AG04449 (cell line): ENCODE results near the gene DNAH14.
"Not testable (repeated sequence)": the region's sequence is repeated elsewhere in the genome, so short reads cannot be mapped to it uniquely, and the experiment has no call there.

Experiments used
- CTCF ChIA-PET: fragments of 350-600 bp; formaldehyde crosslinking; extraction: SDS; loops from one replicate; lab custom pipeline; 2021; ENCODE audit warnings: antibody characterized with exemption; lab: Yijun Ruan, JAX
- POLR2A ChIA-PET: fragments of 400-600, 350-600 bp; formaldehyde crosslinking; extraction: SDS; loops from one replicate; lab custom pipeline; 2020; ENCODE audit warnings: antibody characterized with exemption, inconsistent platforms; lab: Yijun Ruan, JAX
- DNase-seq: peaks from one replicate; pipeline ENCODE4 v3.0.0-alpha.2; 2010; ENCODE audit warnings: low read depth, low spot score
- H3K4me3 ChIP-seq: 2 replicates; pipeline ENCODE4 v1.5.1; 2011; ENCODE audit warnings: low read depth, mild to moderate bottlenecking, control low read depth, low read length
- TF ChIP-seq, protein P1 (sequence below): IDR thresholded peaks from one replicate; pipeline ENCODE4 v1.5.1; 2011; ENCODE audit warnings: mild to moderate bottlenecking, moderate library complexity, low read length, control low read depth, inconsistent platforms; ENCODE audit not compliant: insufficient read depth; ENCODE audit errors: missing control alignments

The DNAH14 gene

GRCh38 chr1:224989615-224990014, 60.1 kb downstream of the DNAH14 start:
- H3K4me3 ChIP-seq = no peak overlapping the region
- CTCF ChIA-PET = no interaction called here
- POLR2A ChIA-PET = no interaction called here
- DNase-seq = no peak
- TF ChIP-seq, protein P1, sequence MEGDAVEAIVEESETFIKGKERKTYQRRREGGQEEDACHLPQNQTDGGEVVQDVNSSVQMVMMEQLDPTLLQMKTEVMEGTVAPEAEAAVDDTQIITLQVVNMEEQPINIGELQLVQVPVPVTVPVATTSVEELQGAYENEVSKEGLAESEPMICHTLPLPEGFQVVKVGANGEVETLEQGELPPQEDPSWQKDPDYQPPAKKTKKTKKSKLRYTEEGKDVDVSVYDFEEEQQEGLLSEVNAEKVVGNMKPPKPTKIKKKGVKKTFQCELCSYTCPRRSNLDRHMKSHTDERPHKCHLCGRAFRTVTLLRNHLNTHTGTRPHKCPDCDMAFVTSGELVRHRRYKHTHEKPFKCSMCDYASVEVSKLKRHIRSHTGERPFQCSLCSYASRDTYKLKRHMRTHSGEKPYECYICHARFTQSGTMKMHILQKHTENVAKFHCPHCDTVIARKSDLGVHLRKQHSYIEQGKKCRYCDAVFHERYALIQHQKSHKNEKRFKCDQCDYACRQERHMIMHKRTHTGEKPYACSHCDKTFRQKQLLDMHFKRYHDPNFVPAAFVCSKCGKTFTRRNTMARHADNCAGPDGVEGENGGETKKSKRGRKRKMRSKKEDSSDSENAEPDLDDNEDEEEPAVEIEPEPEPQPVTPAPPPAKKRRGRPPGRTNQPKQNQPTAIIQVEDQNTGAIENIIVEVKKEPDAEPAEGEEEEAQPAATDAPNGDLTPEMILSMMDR = no peak

DNA sequence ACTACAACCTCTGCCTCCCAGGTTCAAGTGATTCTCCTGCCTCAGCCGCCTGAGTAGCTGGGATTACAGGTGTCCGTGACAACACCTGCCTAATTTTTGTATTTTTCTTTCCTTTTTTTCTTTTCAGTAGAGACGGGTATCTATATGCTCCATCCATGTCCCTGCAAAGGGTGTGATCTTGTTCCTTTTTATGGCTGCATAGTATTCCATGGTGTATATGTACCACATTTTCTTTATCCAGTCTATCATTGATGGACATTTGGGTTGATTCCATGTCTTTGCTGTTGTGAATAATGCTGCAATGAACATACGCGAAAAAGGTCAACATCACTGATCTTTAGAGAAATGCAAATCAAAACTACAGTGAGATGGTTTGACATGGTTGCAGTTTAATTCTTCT, 62.1 kb downstream of the DNAH14 start:
- H3K4me3 ChIP-seq, DNase-seq, CTCF ChIA-PET, POLR2A ChIA-PET: not testable (repeated sequence)

DNA sequence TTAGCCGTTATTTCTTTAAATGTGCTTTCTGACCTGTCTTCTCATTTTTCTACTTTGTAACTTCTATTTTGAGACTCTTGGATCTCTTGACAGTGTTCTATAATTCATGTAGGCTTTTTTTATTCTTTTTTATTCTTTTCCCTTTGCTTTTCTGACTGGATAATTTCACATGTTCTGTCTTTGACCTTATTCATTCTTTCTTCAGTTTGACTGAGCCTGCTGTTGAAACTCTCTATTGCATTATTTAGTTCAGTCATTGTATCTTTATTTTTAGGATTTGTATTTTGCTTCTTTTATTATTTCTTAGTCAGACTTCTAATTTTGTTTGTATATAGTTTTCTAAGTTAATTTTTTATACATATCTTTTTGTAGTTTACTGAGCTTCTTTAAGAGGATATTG, 66.1 kb downstream of the DNAH14 start:
- TF ChIP-seq, protein P1 = no peak
- DNase-seq = no peak
- ChIA-PET CTCF (no interaction called here), POLR2A (no interaction called here)
- H3K4me3 ChIP-seq = no peak overlapping the region

DNA sequence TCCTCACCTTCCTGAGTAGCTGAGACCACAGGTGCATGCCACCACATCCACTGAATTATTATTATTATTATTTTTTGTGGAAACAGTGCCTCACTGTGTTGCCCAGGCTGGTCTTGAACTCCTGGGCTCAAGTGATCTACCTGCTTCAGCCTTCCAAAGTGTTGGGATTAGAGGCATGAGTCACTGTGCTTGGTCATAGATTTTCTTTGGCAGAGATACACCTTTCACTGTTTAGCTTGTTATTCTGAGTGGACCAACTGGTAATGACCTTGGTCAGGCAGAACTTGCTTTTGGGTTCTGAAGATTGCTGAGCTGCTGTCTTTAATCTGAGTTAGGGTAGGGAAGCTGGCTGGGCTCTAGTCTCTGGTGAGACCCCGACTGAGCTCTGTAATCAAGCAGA, 66.8 kb downstream of the DNAH14 start:
- ChIA-PET POLR2A (no interaction called here), CTCF (no interaction called here)
- H3K4me3 ChIP-seq = no peak overlapping the region
- TF ChIP-seq, protein P1 = no peak
- no peak for DNase-seq

- H3K4me3 ChIP-seq = no peak overlapping the region
- ChIA-PET POLR2A (no interaction called here), CTCF (no interaction called here)
- TF ChIP-seq, protein P1 = no peak
- DNase-seq = no peak
Measured at GRCh38 chr1:224998185-224998584, 68.7 kb downstream of the DNAH14 start.

DNA sequence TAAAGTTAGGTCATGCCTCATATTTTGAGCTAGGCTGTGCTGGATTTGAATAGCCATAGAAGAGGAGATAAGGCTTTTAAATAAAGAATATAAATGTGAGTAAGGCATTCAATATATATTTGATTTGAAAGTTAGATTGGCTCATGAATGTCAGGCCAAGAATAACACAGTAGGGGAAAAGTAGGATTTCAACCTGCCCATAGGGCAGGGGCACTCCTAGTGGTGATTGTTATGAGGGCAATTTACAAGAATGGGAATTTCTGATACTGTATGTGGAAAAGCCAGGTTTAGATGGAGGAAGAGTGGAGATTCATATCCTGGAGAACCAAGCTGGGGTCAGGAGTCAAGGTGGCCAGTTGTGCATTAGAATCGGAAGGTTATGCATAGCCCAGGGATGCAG, 74.9 kb downstream of the DNAH14 start:
- TF ChIP-seq, protein P1 = no peak
- CTCF ChIA-PET = no interaction called here
- POLR2A ChIA-PET = no interaction called here

DNA sequence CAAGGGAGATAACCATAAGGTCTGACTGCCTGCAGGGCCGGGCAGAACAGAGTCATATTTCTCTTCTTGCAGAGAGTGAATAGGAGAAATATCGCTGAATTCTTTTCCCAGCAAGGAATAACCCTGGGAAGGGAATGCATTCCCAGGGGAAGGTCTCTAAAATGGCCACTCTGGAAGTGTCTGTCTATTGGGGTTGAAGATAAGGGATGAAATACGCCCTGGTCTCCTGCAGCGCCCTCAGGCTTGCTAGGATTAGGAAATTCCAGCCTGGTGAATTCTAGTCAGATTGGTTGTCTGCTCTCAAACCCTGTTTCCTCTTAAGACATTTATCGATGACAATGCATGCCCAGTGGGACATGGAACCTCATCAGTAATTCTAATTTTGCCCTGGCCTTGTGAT, 76.9 kb downstream of the DNAH14 start:
- DNase-seq, H3K4me3 ChIP-seq, POLR2A ChIA-PET: not testable (repeated sequence)
- CTCF ChIA-PET = interaction anchor here (1.1 kb wide), 1 partner anchor 84 kb away, joined by 4 read pairs; no protein-coding TSS in a partner anchor

More for the DNA sequence above, 74.9 kb downstream of the DNAH14 start:
- DNase-seq = no peak
- no peak overlapping the region for H3K4me3 ChIP-seq

- H3K4me3 ChIP-seq, POLR2A ChIA-PET, CTCF ChIA-PET, DNase-seq: not testable (repeated sequence)
Measured at GRCh38 chr1:225008050-225008449, 78.6 kb downstream of the DNAH14 start.
